ENCODE data around the gene LMAN2.

GRCh38 chr5:177344891-177345290 lies 6.6 kb downstream of the LMAN2 start:
- TF ChIP-seq CTCF (IDR thresholded peaks at IDR 0.05; ENCODE audit: insufficient read depth, low read length, poor library complexity, severe bottlenecking) (no peak), EZH2phosphoT487 (conservative IDR thresholded peaks at IDR 0.05; ENCODE audit: low read length) (no peak)

All from SU-DHL-6 (cell line).